Activated CD4-positive, alpha-beta T cell treated with anti-CD3 and anti-CD28 coated beads, Interleukin-2, Interleukin-6, amounts not matched to agents 100 ng/mL and 50 ng/mL, durations not matched to agents 16 hours and 8 hours (primary cell): Measurements from ENCODE around the gene ENTREP3.

Experiments used
- DNase-seq: peaks from one replicate; pipeline ENCODE4 v3.0.0-alpha.2; 2020

The ENTREP3 gene

DNA sequence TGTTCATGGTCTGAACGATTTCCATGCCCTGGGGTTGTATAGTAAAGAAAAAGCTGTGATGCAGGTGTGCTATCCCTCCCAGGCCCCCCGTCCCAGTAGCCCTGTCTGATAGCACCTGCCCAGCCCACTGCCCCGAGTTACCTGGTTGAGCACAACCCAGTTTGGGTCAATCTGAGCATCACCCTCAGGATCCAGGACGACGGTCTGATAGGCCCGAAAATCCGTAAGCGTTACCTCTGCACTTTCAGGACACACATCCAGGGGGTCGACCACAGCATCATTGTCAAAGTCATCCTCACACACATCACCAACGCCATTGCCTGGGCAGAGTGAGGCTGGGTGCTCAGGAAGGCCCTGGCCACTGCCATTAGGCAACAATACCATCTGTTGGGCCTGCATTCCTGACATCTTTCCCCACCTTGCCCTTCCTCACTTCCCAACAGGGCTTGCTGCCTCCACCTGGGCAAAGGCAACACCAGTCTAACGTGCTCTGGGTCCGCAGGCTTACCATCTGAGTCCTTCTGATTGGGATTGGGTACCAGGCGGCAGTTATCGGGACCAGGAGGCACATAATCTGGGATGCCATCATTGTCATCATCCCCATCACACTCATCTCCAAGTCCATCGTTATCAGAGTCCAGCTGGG, 57.3 kb downstream of the ENTREP3 start:
- no peak for DNase-seq
